ENCODE data around the gene SIK1.
"Not testable (repeated sequence)": the region's sequence is repeated elsewhere in the genome, so short reads cannot be mapped to it uniquely, and the experiment has no call there.

- TF ChIP-seq CTCF, POLR2A (IDR thresholded peaks at IDR 0.05): not testable (repeated sequence)
Observed at GRCh38 chr21:43440835-43441727, 14.2 kb upstream of the SIK1 start.
